ENCODE data around the gene TTLL11.

- TF ChIP-seq CTCF (IDR thresholded peaks at IDR 0.05) (no peak), EZH2 (IDR thresholded peaks at IDR 0.05) (no peak), EZH2phosphoT487 (IDR thresholded peaks at IDR 0.05) (no peak)
Observed at GRCh38 chr9:122124048-122124447, 30.9 kb upstream of the TTLL11 start.

Measured in neural progenitor cell (in vitro differentiated cells).